Measurements from ENCODE around the gene MRGPRF.

DNA sequence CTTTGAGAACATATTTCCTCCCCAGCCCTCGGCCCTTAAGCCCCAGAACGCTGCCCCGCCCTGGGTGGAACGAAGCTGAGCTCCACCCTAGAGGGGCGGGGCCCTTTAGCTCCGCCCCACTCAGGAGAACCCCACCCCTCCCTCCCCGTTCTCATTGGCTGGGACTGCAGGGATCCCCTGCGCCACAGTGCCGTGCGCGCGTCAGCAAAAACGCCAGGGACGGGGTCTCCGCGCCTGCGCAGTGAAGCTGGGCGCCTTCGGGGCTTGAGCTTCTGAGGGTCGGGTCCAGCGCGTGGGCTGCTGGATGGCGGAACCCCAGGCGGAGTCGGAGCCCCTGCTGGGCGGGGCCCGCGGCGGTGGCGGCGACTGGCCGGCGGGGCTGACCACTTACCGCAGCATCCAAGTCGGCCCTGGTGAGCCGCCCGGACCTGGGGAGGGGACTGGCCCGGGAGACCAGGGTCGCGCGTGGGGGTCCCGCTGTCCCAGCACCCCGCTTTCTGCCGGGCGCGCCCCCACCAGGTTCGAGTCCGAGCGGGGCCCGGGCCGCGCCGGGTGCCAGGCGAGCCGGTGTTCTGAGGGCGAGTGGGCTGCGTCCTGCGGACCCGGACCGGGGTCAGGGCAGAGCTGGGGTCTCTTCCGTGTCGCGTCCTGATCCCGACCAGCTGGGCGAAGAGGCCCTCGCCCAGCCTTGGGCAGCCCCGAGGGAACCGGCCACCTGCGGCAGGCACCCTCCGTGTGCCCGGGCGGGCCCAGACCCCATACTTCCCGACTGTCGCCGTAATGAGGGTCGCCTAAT, 35.8 kb upstream of the MRGPRF start, which contains the start of gene TPCN2:
- TF ChIP-seq, protein P1, sequence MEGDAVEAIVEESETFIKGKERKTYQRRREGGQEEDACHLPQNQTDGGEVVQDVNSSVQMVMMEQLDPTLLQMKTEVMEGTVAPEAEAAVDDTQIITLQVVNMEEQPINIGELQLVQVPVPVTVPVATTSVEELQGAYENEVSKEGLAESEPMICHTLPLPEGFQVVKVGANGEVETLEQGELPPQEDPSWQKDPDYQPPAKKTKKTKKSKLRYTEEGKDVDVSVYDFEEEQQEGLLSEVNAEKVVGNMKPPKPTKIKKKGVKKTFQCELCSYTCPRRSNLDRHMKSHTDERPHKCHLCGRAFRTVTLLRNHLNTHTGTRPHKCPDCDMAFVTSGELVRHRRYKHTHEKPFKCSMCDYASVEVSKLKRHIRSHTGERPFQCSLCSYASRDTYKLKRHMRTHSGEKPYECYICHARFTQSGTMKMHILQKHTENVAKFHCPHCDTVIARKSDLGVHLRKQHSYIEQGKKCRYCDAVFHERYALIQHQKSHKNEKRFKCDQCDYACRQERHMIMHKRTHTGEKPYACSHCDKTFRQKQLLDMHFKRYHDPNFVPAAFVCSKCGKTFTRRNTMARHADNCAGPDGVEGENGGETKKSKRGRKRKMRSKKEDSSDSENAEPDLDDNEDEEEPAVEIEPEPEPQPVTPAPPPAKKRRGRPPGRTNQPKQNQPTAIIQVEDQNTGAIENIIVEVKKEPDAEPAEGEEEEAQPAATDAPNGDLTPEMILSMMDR (IDR thresholded peaks at IDR 0.05): no peak
- TF ChIP-seq ZFX (IDR thresholded peaks at IDR 0.05; ENCODE audit: borderline replicate concordance): no peak

Measured in 22Rv1 (cell line).